ENCODE results near the gene SPEN. TPM values are rescaled to one million over a fixed set of nuclear protein-coding genes. Genes with fewer than 3 reads are reported as not detected.
A peak's percentile ranks its signal among the peaks of the same experiment; 100 is the strongest.
"Not testable (repeated sequence)": the region's sequence is repeated elsewhere in the genome, so short reads cannot be mapped to it uniquely, and the experiment has no call there.

Gene SPEN
- total RNA-seq, 1 experiment from 2014 or later, result 70.3 TPM

- ChIA-PET POLR2A (ENCODE audit: low non-redundant PET) (no interaction called here), CTCF (no interaction called here)
- Histone ChIP-seq H3K27ac (ENCODE audit: low read depth, low read length, poor library complexity, severe bottlenecking) (peak overlapping the region; percentile 84), H3K9me3 (ENCODE audit: low read depth, low read length, poor library complexity, severe bottlenecking) (no peaks in the 10 kb centered on the region), H3K4me1 (ENCODE audit: insufficient read depth, low read length, poor library complexity, severe bottlenecking) (no peaks in the 10 kb centered on the region), H3K4me3 (ENCODE audit: low read depth, low read length, poor library complexity, severe bottlenecking) (peak overlapping the region; percentile 93), H3K36me3 (ENCODE audit: insufficient read depth, low read length, poor library complexity, severe bottlenecking) (peaks cover 18% of the 10 kb centered on the region), H3K27me3 (replicated peaks; ENCODE audit: insufficient read depth, low read depth, low read length, poor library complexity) (no peaks in the 10 kb centered on the region)
- no peak for TF ChIP-seq EZH2 (IDR thresholded peaks at IDR 0.05; ENCODE audit: borderline replicate concordance, low read depth, low read length, poor library complexity, severe bottlenecking)
- no peak for TF ChIP-seq CTCF (conservative IDR thresholded peaks at IDR 0.05; ENCODE audit: low read depth, low read length)
- intact Hi-C loops (cut with micrococcal nuclease; ENCODE audit: unreplicated experiment), result no loop called here
- DNase-seq (ENCODE audit: low spot score), result no peak
- BruUV-seq (replicated peaks), result TSS peak; percentile 48
Observed at GRCh38 chr1:15974855-15975254, 127.3 kb downstream of the SPEN start.

GRCh38 chr1:15975358-15975804, 127.9 kb downstream of the SPEN start:
- CTCF ChIA-PET, result no interaction called here
- Histone ChIP-seq H3K4me1 (ENCODE audit: insufficient read depth, low read length, poor library complexity, severe bottlenecking) (no peaks in the 10 kb centered on the region), H3K27ac (ENCODE audit: low read depth, low read length, poor library complexity, severe bottlenecking) (peak overlapping the region; percentile 84), H3K27me3 (replicated peaks; ENCODE audit: insufficient read depth, low read depth, low read length, poor library complexity) (no peaks in the 10 kb centered on the region), H3K4me3 (ENCODE audit: low read depth, low read length, poor library complexity, severe bottlenecking) (peak overlapping the region; percentile 93), H3K36me3 (ENCODE audit: insufficient read depth, low read length, poor library complexity, severe bottlenecking) (peaks cover 17% of the 10 kb centered on the region), H3K9me3 (ENCODE audit: low read depth, low read length, poor library complexity, severe bottlenecking) (no peaks in the 10 kb centered on the region)
- peak; percentile 49 for DNase-seq (ENCODE audit: low spot score)
- TF ChIP-seq CTCF (conservative IDR thresholded peaks at IDR 0.05; ENCODE audit: low read depth, low read length), result no peak
- no peak for TF ChIP-seq EZH2 (IDR thresholded peaks at IDR 0.05; ENCODE audit: borderline replicate concordance, low read depth, low read length, poor library complexity, severe bottlenecking)
- POLR2A ChIA-PET (ENCODE audit: low non-redundant PET), result no interaction called here
- intact Hi-C loops (cut with micrococcal nuclease; ENCODE audit: unreplicated experiment), result no loop called here
- BruUV-seq (replicated peaks), result no TSS peak

DNA sequence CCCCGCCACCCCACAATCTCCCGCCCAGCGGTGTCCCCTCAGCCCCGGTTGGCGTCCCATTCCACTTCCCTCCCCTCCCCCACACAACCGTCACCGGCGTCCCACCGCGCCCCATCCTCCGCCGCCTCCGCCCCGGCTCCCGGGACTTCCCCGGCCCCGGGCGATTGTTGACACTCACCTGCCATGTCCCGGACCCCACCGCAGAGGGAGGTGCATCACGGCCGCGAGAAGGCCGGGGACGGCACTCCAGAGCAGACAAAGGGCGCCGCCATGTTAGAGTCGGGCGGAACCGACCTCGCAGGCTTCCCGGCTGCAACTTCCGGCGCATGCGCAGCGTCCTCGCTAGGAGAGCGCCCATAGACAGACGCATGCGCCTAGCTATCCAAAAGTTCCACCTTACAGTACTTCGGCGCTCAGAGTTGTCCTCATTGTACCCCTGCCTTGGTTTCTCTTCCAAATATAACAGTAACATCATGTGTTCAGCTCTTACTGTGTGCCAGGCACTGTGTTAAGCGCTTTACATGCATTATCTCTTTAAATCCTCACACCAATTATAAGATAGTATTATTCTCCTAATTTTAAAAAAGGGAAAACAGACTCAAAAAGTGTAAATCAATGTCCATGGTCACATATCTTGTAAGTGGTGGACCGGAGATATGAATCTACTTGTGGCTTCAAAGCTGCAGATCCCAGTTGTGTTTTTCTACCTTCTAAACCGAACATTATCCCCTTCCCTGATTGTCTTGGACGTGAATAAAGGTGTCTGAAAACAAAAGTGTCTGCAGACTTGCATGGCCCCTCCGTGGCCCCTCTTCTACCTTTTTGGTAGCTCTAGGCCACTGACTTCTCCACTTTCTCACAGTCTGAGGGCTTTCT, 128.5 kb downstream of the SPEN start, which contains the start of gene ZBTB17:
Gene ZBTB17, minus strand, starts transcription at position 297 of the 876 bp plus-strand sequence. CDS start 27,606 bp downstream, outside the sequence.
- peak within 1 kb of the TSS; percentile 84 for H3K27ac ChIP-seq (ENCODE audit: low read depth, low read length, poor library complexity, severe bottlenecking)
- BruUV-seq (replicated peaks), result no TSS peak
- ChIA-PET POLR2A (ENCODE audit: low non-redundant PET) (interaction anchor here (0.7 kb wide), 2 partner anchors 149 to 348 kb away, joined by 3 to 4 read pairs; no protein-coding TSS in a partner anchor), CTCF (no interaction called here)
- DNase-seq (ENCODE audit: low spot score), result peak; percentile 96
- H3K4me3 ChIP-seq (ENCODE audit: low read depth, low read length, poor library complexity, severe bottlenecking), result peak within 1 kb of the TSS; percentile 93
- TF ChIP-seq CTCF (conservative IDR thresholded peaks at IDR 0.05; ENCODE audit: low read depth, low read length) (no peak), EZH2 (IDR thresholded peaks at IDR 0.05; ENCODE audit: borderline replicate concordance, low read depth, low read length, poor library complexity, severe bottlenecking) (no peak)
- intact Hi-C loops (cut with micrococcal nuclease; ENCODE audit: unreplicated experiment), result no loop called here
- peaks cover 17% of the 10 kb centered on the region for H3K36me3 ChIP-seq (ENCODE audit: insufficient read depth, low read length, poor library complexity, severe bottlenecking)
- no peaks in the 10 kb centered on the region for H3K27me3 ChIP-seq (replicated peaks; ENCODE audit: insufficient read depth, low read depth, low read length, poor library complexity)
- H3K9me3 ChIP-seq (ENCODE audit: low read depth, low read length, poor library complexity, severe bottlenecking), result no peaks in the 10 kb centered on the region
- H3K4me1 ChIP-seq (ENCODE audit: insufficient read depth, low read length, poor library complexity, severe bottlenecking), result no peaks in the 10 kb centered on the region

- H3K27me3 ChIP-seq (replicated peaks; ENCODE audit: insufficient read depth, low read depth, low read length, poor library complexity); H3K4me3 ChIP-seq (ENCODE audit: low read depth, low read length, poor library complexity, severe bottlenecking); CTCF ChIA-PET; H3K27ac ChIP-seq (ENCODE audit: low read depth, low read length, poor library complexity, severe bottlenecking); H3K36me3 ChIP-seq (ENCODE audit: insufficient read depth, low read length, poor library complexity, severe bottlenecking); intact Hi-C loops (cut with micrococcal nuclease; ENCODE audit: unreplicated experiment); DNase-seq (ENCODE audit: low spot score); H3K9me3 ChIP-seq (ENCODE audit: low read depth, low read length, poor library complexity, severe bottlenecking); POLR2A ChIA-PET (ENCODE audit: low non-redundant PET); H3K4me1 ChIP-seq (ENCODE audit: insufficient read depth, low read length, poor library complexity, severe bottlenecking); BruUV-seq (replicated peaks): not testable (repeated sequence)
Observed at GRCh38 chr1:15977947-15978346, 130.4 kb downstream of the SPEN start.
